ENCODE results near the gene UEVLD. TPM values are rescaled to one million over a fixed set of nuclear protein-coding genes. Genes with fewer than 3 reads are reported as not detected.

Gene UEVLD
- total and polyA plus RNA-seq, 4 donors: 5.7 to 15.5 (median 6.7) TPM

DNA sequence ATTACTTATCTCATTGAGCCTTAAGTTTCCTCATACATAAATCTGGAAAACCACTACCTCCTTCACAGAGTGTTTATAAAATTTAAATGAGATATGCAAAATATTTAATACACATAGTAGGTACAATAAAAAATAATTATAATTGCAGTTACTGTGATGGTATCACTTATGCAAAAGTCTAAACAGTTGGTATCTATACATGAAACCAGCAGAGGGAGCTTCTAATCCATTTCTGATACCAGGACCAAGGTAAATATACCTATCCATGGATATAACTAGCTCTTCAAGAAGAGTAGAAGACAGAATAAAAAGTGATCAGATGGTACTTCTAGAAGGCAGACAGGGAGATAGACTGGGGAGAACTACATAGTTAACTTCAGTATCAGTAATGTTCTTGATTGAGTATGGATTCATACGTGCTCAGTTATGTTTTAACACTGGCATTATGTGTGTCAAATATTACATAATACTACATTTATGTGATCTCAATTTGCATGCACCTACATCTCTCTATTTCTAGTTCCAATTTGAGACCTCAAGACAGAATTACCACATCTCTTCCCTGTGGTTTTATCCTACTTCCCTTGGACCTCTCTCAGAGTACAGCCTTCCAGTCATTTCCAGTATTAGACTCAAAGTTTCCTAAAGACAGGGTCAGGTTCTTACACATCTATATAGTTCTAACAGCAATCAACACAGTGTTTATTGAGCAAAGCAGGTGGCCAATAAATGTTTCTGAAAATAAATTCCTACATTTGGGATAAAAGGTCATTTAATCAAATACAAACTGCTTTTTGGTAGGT lies 48.1 kb downstream of the UEVLD start:
- TF ChIP-seq, protein P1, sequence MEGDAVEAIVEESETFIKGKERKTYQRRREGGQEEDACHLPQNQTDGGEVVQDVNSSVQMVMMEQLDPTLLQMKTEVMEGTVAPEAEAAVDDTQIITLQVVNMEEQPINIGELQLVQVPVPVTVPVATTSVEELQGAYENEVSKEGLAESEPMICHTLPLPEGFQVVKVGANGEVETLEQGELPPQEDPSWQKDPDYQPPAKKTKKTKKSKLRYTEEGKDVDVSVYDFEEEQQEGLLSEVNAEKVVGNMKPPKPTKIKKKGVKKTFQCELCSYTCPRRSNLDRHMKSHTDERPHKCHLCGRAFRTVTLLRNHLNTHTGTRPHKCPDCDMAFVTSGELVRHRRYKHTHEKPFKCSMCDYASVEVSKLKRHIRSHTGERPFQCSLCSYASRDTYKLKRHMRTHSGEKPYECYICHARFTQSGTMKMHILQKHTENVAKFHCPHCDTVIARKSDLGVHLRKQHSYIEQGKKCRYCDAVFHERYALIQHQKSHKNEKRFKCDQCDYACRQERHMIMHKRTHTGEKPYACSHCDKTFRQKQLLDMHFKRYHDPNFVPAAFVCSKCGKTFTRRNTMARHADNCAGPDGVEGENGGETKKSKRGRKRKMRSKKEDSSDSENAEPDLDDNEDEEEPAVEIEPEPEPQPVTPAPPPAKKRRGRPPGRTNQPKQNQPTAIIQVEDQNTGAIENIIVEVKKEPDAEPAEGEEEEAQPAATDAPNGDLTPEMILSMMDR (IDR thresholded peaks at IDR 0.05; ENCODE audit: low read depth, low read length, missing input control): peak; percentile 37
- TF ChIP-seq RAD21 (IDR thresholded peaks at IDR 0.05) (peak; percentile 71 to 77), JUND (IDR thresholded peaks at IDR 0.05) (no peak), YY1 (IDR thresholded peaks at IDR 0.05) (no peak)
- H3K4me3 ChIP-seq (ENCODE audit: low read depth in 1 of 3, low read length in 3 of 3): no peak overlapping the region
- DNase-seq (ENCODE audit: low spot score): no peak
- peaks cover 3 to 14% (median 10%) of the 10 kb centered on the region in 4 donors for H3K36me3 ChIP-seq (ENCODE audit: control insufficient read depth in 4 of 4, insufficient read depth in 3 of 4, low read depth in 1 of 4, low read length in 3 of 4)
- 97% methylated on average over 1 of the region's 1 CpG for WGBS
- H3K9me3 ChIP-seq (ENCODE audit: control insufficient read depth in 4 of 4, low read length in 3 of 4): no peaks in the 10 kb centered on the region
- H3K4me1 ChIP-seq (ENCODE audit: control insufficient read depth in 4 of 4, insufficient read depth in 4 of 4, low read length in 3 of 4): peaks cover 0 to 3% (median 0%) of the 10 kb centered on the region in 4 donors
- no peak overlapping the region for H3K9ac ChIP-seq (ENCODE audit: low read depth in 1 of 2, low read length in 2 of 2)
- H3K27ac ChIP-seq (ENCODE audit: low read depth in 1 of 2, low read length in 2 of 2): no peak overlapping the region
- no peaks in the 10 kb centered on the region for H3K27me3 ChIP-seq (ENCODE audit: control insufficient read depth in 4 of 4, insufficient read depth in 4 of 4, low read length in 3 of 4)

- Histone ChIP-seq H3K4me1 (ENCODE audit: control insufficient read depth in 4 of 4, insufficient read depth in 4 of 4, low read length in 3 of 4) (peaks cover 0 to 8% (median 3%) of the 10 kb centered on the region in 4 donors), H3K27me3 (ENCODE audit: control insufficient read depth in 4 of 4, insufficient read depth in 4 of 4, low read length in 3 of 4) (no peaks in the 10 kb centered on the region), H3K36me3 (ENCODE audit: control insufficient read depth in 4 of 4, insufficient read depth in 3 of 4, low read depth in 1 of 4, low read length in 3 of 4) (peaks cover 0 to 5% (median 0%) of the 10 kb centered on the region in 4 donors), H3K4me3 (ENCODE audit: low read depth in 1 of 3, low read length in 3 of 3) (no peak overlapping the region), H3K27ac (ENCODE audit: low read depth in 1 of 2, low read length in 2 of 2) (no peak overlapping the region), H3K9ac (ENCODE audit: low read depth in 1 of 2, low read length in 2 of 2) (no peak overlapping the region), H3K9me3 (ENCODE audit: control insufficient read depth in 4 of 4, low read length in 3 of 4) (no peaks in the 10 kb centered on the region)
- TF ChIP-seq, protein P2, sequence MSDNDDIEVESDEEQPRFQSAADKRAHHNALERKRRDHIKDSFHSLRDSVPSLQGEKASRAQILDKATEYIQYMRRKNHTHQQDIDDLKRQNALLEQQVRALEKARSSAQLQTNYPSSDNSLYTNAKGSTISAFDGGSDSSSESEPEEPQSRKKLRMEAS (IDR thresholded peaks at IDR 0.05): no peak
- TF ChIP-seq YY1 (IDR thresholded peaks at IDR 0.05) (no peak), JUND (IDR thresholded peaks at IDR 0.05) (no peak), GABPA (IDR thresholded peaks at IDR 0.05 in 1 of 2, conservative IDR thresholded peaks at IDR 0.05 in 1 of 2) (no peak), EGR1 (IDR thresholded peaks at IDR 0.05; ENCODE audit: low read depth in 2 of 2) (no peak), SP1 (IDR thresholded peaks at IDR 0.05) (no peak), NR2F2 (IDR thresholded peaks at IDR 0.05) (no peak), TAF1 (conservative IDR thresholded peaks at IDR 0.05) (no peak), HNF4G (IDR thresholded peaks at IDR 0.05) (no peak), HNF4A (conservative IDR thresholded peaks at IDR 0.05) (no peak), FOXA1 (IDR thresholded peaks at IDR 0.05) (no peak), RXRA (IDR thresholded peaks at IDR 0.05) (no peak), RAD21 (IDR thresholded peaks at IDR 0.05) (no peak), FOXA2 (IDR thresholded peaks at IDR 0.05) (no peak)
- TF ChIP-seq, protein P3, sequence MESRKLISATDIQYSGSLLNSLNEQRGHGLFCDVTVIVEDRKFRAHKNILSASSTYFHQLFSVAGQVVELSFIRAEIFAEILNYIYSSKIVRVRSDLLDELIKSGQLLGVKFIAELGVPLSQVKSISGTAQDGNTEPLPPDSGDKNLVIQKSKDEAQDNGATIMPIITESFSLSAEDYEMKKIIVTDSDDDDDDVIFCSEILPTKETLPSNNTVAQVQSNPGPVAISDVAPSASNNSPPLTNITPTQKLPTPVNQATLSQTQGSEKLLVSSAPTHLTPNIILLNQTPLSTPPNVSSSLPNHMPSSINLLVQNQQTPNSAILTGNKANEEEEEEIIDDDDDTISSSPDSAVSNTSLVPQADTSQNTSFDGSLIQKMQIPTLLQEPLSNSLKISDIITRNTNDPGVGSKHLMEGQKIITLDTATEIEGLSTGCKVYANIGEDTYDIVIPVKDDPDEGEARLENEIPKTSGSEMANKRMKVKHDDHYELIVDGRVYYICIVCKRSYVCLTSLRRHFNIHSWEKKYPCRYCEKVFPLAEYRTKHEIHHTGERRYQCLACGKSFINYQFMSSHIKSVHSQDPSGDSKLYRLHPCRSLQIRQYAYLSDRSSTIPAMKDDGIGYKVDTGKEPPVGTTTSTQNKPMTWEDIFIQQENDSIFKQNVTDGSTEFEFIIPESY (IDR thresholded peaks at IDR 0.05): no peak
- TF ChIP-seq, protein P4, sequence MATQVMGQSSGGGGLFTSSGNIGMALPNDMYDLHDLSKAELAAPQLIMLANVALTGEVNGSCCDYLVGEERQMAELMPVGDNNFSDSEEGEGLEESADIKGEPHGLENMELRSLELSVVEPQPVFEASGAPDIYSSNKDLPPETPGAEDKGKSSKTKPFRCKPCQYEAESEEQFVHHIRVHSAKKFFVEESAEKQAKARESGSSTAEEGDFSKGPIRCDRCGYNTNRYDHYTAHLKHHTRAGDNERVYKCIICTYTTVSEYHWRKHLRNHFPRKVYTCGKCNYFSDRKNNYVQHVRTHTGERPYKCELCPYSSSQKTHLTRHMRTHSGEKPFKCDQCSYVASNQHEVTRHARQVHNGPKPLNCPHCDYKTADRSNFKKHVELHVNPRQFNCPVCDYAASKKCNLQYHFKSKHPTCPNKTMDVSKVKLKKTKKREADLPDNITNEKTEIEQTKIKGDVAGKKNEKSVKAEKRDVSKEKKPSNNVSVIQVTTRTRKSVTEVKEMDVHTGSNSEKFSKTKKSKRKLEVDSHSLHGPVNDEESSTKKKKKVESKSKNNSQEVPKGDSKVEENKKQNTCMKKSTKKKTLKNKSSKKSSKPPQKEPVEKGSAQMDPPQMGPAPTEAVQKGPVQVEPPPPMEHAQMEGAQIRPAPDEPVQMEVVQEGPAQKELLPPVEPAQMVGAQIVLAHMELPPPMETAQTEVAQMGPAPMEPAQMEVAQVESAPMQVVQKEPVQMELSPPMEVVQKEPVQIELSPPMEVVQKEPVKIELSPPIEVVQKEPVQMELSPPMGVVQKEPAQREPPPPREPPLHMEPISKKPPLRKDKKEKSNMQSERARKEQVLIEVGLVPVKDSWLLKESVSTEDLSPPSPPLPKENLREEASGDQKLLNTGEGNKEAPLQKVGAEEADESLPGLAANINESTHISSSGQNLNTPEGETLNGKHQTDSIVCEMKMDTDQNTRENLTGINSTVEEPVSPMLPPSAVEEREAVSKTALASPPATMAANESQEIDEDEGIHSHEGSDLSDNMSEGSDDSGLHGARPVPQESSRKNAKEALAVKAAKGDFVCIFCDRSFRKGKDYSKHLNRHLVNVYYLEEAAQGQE (IDR thresholded peaks at IDR 0.05): no peak
- TF ChIP-seq, protein P1 (IDR thresholded peaks at IDR 0.05; ENCODE audit: low read depth, low read length, missing input control): no peak
- no peak for DNase-seq (ENCODE audit: low spot score)
- 82% methylated on average over 1 of the region's 1 CpG for WGBS
Observed at GRCh38 chr11:18536209-18536608, 52.3 kb downstream of the UEVLD start.
